ENCODE data around the gene PCLAF. TPM values are rescaled to one million over a fixed set of nuclear protein-coding genes. Genes with fewer than 3 reads are reported as not detected.
A peak's percentile ranks its signal among the peaks of the same experiment; 100 is the strongest.

The PCLAF gene
- total and polyA plus RNA-seq, 2 donors (not counting 3 experiments of a cell fraction or from before 2014, with no cell fraction given), result 54.7 to 55.2 TPM

DNA sequence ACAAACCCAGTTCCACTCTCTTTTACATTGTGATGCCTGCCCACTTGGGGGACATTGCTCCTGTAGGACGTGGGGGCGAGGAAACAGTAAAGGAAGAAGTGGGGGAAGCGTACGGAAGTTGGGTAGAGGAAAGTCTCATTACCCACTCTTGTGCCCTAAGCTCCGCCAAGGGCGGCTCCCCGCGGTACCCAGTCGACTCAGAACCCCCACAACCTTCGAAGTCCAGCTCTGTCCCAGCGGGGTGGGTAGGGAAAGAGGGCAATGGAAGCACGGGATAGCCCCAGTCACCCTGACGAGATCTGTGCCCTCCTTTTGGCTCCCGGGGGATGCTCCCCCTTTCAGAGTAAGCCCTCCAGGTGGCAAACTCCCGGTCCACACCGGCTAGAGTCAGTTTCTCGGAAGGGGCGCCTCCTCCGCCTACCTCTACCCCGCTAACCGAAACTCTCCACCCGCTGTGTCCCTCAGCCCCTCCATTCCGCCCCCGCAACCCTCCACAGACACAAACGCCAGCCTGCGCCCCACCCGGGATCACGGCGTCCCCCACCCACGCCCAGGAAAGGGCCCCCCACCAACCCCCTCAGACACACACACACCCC, 25.8 kb downstream of the PCLAF start:
- intact Hi-C loops (cut with micrococcal nuclease) (loop anchor here (5.0 kb wide), 2 partner anchors 38 to 258 kb away; partner anchors contain the start of gene SNX1), dilution Hi-C loops (cut with MboI; ENCODE audit: extremely low pct_ligation_motif_present, low sequenced_read_pairs) (no loop called here)
- Histone ChIP-seq H3K27ac (ENCODE audit: insufficient read depth, low read depth, low read length) (peak overlapping the region; percentile 45), H3K9me3 (replicated peaks; ENCODE audit: control insufficient read depth, insufficient read depth, low read length) (no peaks in the 10 kb centered on the region), H3K27me3 (ENCODE audit: control insufficient read depth in 2 of 2, insufficient read depth in 2 of 2, low read length in 2 of 2) (no peaks in the 10 kb centered on the region), H3K9ac (replicated peaks; ENCODE audit: extremely low read depth, insufficient read depth, low read length) (peak overlapping the region; percentile 60), H3K4me3 (replicated peaks in 1 of 3; ENCODE audit: insufficient read depth in 1 of 3, low read depth in 1 of 3, low read length in 3 of 3) (peak overlapping the region; percentile 78 to 94 (median 89)), H4K20me1 (replicated peaks; ENCODE audit: control insufficient read depth, extremely low read depth, insufficient read depth, low read length) (no peaks in the 10 kb centered on the region), H3K9me1 (replicated peaks; ENCODE audit: control insufficient read depth, extremely low read depth, insufficient read depth, low read length) (no peaks in the 10 kb centered on the region), H3K4me1 (ENCODE audit: control insufficient read depth, extremely low read depth, insufficient read depth, low read length) (peaks cover 27% of the 10 kb centered on the region), H3K79me2 (ENCODE audit: control insufficient read depth, insufficient read depth, low read length) (peaks cover 33% of the 10 kb centered on the region), H3K36me3 (ENCODE audit: control insufficient read depth in 2 of 2, extremely low read depth in 1 of 2, insufficient read depth in 2 of 2, low read length in 2 of 2) (no peaks in the 10 kb centered on the region), H2AFZ (ENCODE audit: low read depth, low read length) (peak overlapping the region; percentile 74), H3K4me2 (ENCODE audit: insufficient read depth, low read length) (peak overlapping the region; percentile 94)
- no TSS peak for BruUV-seq (replicated peaks)
- DNase-seq (ENCODE audit: low read depth, low spot score), result peak; percentile 38
- ChIA-PET CTCF (interaction anchor here (0.6 to 1.8 kb wide), 20 partner anchors 10 to 192 kb away, joined by 3 to 44 read pairs (median 4); partner anchors contain the start of genes PPIB and TRIP4), POLR2A (no interaction called here)
- no peak for TF ChIP-seq GATA2 (IDR thresholded peaks at IDR 0.05; ENCODE audit: insufficient read depth, insufficient read length, low read depth, low read length)
- TF ChIP-seq JUN (IDR thresholded peaks at IDR 0.05; ENCODE audit: borderline replicate concordance, insufficient read depth, insufficient read length, low read depth), result no peak
- TF ChIP-seq EZH2 (IDR thresholded peaks at IDR 0.05; ENCODE audit: borderline replicate concordance, low read depth, low read length, severe bottlenecking), result no peak
- TF ChIP-seq, protein P1, sequence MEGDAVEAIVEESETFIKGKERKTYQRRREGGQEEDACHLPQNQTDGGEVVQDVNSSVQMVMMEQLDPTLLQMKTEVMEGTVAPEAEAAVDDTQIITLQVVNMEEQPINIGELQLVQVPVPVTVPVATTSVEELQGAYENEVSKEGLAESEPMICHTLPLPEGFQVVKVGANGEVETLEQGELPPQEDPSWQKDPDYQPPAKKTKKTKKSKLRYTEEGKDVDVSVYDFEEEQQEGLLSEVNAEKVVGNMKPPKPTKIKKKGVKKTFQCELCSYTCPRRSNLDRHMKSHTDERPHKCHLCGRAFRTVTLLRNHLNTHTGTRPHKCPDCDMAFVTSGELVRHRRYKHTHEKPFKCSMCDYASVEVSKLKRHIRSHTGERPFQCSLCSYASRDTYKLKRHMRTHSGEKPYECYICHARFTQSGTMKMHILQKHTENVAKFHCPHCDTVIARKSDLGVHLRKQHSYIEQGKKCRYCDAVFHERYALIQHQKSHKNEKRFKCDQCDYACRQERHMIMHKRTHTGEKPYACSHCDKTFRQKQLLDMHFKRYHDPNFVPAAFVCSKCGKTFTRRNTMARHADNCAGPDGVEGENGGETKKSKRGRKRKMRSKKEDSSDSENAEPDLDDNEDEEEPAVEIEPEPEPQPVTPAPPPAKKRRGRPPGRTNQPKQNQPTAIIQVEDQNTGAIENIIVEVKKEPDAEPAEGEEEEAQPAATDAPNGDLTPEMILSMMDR (IDR thresholded peaks at IDR 0.05; ENCODE audit: extremely low read depth in 1 of 2, insufficient read depth in 1 of 2, low read depth in 1 of 2, low read length in 2 of 2), result no peak
- TF ChIP-seq, protein P2, sequence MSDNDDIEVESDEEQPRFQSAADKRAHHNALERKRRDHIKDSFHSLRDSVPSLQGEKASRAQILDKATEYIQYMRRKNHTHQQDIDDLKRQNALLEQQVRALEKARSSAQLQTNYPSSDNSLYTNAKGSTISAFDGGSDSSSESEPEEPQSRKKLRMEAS (IDR thresholded peaks at IDR 0.05; ENCODE audit: insufficient read depth, insufficient read length), result no peak
- TF ChIP-seq FOS (IDR thresholded peaks at IDR 0.05; ENCODE audit: borderline replicate concordance, insufficient read depth, low read length), result no peak
- FAIRE-seq, result peak; percentile 28

Data from endothelial cell of umbilical vein (primary cell).